Measurements from ENCODE around the gene RELL2. TPM values are rescaled to one million over a fixed set of nuclear protein-coding genes. Genes with fewer than 3 reads are reported as not detected.

RELL2 gene
- total RNA-seq, 1 donor from 2014 or later = 7.3 TPM

DNA sequence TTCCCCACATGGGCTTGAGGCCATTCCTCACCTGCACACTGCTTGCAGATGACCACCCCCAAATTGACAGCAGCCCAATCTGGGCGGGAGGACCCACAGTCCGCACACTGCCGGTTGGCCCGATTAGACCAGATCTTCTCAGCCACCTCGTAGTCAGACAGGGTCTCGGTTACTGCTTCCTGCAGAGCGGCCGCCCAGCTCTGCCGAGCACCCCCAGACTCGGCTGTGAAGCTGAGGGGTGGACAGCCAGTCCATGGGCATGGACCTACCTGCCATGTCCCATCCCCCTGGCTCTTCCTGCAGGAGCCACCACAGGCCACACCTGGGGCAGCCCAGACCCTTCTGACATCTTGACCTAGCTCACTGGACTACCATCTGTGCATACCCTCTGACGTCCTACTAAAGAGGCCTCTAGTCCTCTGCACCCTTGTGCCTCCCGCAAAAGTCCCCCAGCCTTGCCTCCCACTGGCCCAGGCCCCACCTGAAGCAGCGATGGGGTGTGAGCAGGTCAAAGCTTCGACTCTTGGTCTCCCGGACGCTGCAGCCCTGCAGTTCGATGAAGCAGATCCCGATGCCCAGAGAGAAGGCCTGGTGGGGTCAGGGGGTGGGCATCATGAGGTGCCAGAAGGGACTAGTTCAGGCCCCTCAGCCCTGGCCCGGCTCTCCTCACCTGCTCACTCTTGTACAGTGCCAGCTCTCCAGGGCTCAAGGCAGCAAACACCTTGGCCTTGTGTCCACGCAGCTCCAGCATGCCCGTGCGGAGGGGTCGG is 35.5 kb downstream of the RELL2 start:
- DNase-seq (ENCODE audit: low spot score in 2 of 2) (no peak), FAIRE-seq (no peak)

DNA sequence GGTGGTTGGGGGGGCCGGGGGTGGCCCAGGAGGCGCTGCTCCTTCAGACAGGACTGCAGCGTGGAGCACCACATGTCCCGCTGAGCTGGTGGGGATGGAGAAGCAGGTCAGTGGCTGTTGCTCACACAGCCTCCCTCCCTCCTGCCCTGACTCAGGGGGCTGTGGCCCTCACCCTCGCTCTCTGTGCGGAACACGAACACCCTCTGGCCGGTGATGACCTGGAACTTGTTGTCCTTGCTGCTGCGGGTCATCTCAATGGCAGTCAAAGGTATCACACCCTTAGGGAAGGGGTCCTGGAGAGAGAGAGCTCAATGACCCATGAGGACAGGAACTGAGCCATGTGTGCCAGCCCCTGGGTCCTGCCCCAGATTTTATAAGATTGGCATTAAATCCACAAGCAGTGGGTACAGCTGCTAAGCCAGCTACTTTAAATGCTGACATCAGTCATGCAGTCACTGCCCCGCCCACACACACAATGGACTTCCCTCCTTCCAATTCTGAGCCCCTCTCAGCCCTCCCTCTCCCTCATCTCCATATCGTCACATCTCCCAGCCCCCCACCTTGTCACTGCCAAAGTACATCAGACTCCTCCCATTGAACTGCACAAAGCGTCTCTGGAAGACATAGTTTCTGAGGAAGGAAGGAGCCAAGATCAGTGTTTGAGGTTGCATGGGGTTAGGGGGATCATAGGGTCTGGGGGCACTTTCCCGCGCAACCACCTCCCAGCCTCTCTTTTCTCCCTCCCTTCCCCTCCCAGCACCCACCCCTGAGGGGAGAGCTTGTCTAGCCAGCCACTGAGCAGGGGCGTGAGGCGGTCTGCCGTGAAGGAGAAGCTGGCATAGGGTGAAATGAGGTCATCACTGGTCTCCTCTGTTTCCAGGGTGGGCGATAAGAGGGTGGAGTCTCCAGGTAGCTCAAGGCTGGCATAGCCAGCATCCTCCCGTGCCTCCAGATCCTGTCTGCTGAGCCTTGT is 36.3 kb downstream of the RELL2 start:
- no peak for DNase-seq (ENCODE audit: low spot score in 2 of 2)
- no peak for FAIRE-seq

GRCh38 chr5:141674747-141675146 is 38.0 kb downstream of the RELL2 start:
- DNase-seq (ENCODE audit: low spot score in 2 of 2) (no peak), FAIRE-seq (no peak)

- DNase-seq (ENCODE audit: low spot score in 2 of 2) = no peak
- no peak for FAIRE-seq
Measured at GRCh38 chr5:141675672-141676071, 38.9 kb downstream of the RELL2 start.

DNA sequence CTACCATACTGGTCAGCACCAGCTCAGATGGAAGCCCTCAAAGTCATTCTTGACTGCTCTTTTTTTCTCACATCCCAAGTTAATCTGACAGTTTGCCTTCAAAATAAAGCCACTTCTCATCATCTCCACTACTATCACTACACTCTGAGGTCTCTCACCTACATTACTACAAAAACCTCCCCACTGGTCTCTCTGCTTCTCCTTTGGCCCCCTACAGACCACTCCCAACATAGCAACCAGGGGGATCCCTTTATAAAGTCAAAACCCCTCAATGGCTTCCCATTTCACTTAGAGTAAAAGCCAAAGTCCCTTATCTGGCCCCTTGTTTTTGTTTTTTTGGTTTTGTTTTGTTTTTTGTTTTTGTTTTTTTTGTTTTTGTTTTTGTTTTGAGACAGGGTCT is 40.6 kb downstream of the RELL2 start:
- FAIRE-seq (no peak), DNase-seq (ENCODE audit: low spot score in 2 of 2) (no peak)

DNA sequence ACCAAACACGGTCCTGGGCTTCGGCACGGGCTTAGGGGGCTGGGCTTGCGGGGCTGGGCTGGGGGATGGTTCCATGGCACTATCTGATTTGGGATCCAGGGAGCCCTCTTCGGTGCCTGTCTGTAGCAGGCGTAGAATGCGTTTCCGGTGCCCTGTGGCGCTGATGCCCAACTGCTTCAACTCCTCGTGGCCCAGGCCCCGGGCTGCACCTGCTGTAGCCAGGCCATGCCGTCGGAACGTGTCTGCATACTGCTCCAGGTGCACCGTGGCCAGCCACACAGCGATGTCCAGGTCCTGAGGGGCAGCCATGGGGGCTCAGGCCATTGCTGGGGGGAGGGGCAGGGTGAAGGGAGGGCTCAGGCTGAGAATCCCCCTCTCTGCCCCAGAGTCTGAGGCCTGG is 43.4 kb downstream of the RELL2 start:
- DNase-seq (ENCODE audit: low spot score in 2 of 2) (no peak), FAIRE-seq (no peak)

GRCh38 chr5:141680751-141681201 is 44.0 kb downstream of the RELL2 start:
- no peak for FAIRE-seq
- no peak for DNase-seq (ENCODE audit: low spot score in 2 of 2)

DNA sequence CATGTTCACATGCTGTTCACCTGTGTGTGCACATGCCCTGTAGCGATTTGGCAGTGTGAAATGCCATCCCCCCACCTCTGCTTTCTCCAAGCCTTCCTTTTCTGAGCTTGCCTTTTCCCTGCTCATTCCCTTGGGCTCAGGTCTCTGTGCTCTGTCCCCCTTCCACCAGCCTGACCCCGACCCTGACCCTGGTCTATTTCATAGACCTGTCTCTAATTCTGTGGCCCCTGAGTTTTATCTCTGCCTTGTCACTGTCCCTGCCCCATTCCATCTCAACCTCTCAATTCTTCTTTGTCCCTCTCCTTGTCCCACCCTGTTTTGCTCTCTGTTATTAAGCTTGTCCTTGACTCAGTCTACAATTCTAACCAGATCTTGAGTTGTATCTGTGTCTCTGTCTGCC is 44.5 kb downstream of the RELL2 start:
- DNase-seq (ENCODE audit: low spot score in 2 of 2) = no peak
- FAIRE-seq = no peak

GRCh38 chr5:141681695-141682641 is 45.2 kb downstream of the RELL2 start, which contains the start of gene ARAP3:
Gene ARAP3, minus strand, starts transcription at chr5:141682230. Its CDS starts 1,744 bp downstream, at chr5:141680486.
- DNase-seq (ENCODE audit: low spot score in 2 of 2) = peak in 1 of 2 donors; percentile 68
- FAIRE-seq = no peak

GRCh38 chr5:141683596-141684141 is 46.9 kb downstream of the RELL2 start:
- FAIRE-seq (no peak), DNase-seq (ENCODE audit: low spot score in 2 of 2) (no peak)

DNA sequence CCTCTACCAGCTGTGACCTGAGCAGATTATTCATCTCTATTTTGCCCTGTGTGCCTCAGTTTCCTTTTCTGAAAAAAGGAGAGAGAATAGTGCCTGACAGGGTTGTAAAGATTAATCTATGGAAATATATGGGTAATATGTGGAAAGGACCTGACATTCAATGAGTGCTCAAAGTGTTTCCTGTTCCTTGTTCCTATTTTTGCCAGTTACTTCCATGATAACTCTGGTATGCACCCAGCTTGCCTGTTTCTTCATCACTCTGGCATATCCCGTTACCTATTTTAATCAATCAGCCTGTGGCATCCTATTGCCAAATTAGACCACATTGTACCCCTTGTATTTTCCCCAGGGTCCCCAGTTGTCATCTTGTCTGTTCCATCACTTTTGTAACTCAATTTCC is 48.8 kb downstream of the RELL2 start:
- no peak for DNase-seq (ENCODE audit: low spot score in 2 of 2)
- FAIRE-seq = no peak

- DNase-seq (ENCODE audit: low spot score in 2 of 2) (no peak), FAIRE-seq (no peak)
Measured at GRCh38 chr5:141686648-141687416, 50.0 kb downstream of the RELL2 start.

Small RNA genes lying within 50 kb of the gene (small RNA-seq; reads per million reads assigned to genes)
- gene RPS27AP10 = not detected

Other genes starting within 250 kb of the RELL2 start
- gene PCDHGB4, start 249.3 kb upstream of the RELL2 start, total RNA-seq = 8.6 TPM
- gene PCDHGA8, start 244.4 kb upstream of the RELL2 start, total RNA-seq = 5.7 TPM
- 13.0 TPM for gene PCDHGB5, start 239.1 kb upstream of the RELL2 start, total RNA-seq
- gene PCDHGA9, start 234.2 kb upstream of the RELL2 start, total RNA-seq = 6.9 TPM
- gene PCDHGB6, start 229.0 kb upstream of the RELL2 start, total RNA-seq = 9.8 TPM
- 9.8 TPM for gene PCDHGA10, start 224.0 kb upstream of the RELL2 start, total RNA-seq
- 10.6 TPM for gene PCDHGB7, start 219.3 kb upstream of the RELL2 start, total RNA-seq
- gene PCDHGA11, start 215.9 kb upstream of the RELL2 start, total RNA-seq = 10.6 TPM
- gene PCDHGA12, start 206.5 kb upstream of the RELL2 start, total RNA-seq = 3.7 TPM
- 20.8 TPM for gene PCDHGC3, start 161.0 kb upstream of the RELL2 start, total RNA-seq
- gene PCDHGC4, start 152.0 kb upstream of the RELL2 start, total RNA-seq = 65.2 TPM
- gene PCDHGC5, start 147.9 kb upstream of the RELL2 start, total RNA-seq = 4.9 TPM
- gene DIAPH1, start 18.0 kb upstream of the RELL2 start, total RNA-seq = 22.4 TPM
- gene HDAC3, start 148 bp upstream of the RELL2 start, total RNA-seq = 44.8 TPM
- 0.82 TPM for gene FCHSD1, start 14.4 kb downstream of the RELL2 start, total RNA-seq
- gene ARAP3, start 45.2 kb downstream of the RELL2 start, total RNA-seq = 2.4 TPM
- 41.2 TPM for gene PCDH1, start 241.4 kb downstream of the RELL2 start, total RNA-seq